HG03520 (cell line): ENCODE data around the gene ZMYND12.

Experiments used
- ATAC-seq: cut with Tn5 transposase; IDR thresholded peaks from one replicate; pipeline ENCODE4 v1.9.1; 2021; ENCODE audit warnings: mild to moderate bottlenecking, moderate library complexity; ENCODE audit not compliant: unreplicated experiment

Gene ZMYND12

DNA sequence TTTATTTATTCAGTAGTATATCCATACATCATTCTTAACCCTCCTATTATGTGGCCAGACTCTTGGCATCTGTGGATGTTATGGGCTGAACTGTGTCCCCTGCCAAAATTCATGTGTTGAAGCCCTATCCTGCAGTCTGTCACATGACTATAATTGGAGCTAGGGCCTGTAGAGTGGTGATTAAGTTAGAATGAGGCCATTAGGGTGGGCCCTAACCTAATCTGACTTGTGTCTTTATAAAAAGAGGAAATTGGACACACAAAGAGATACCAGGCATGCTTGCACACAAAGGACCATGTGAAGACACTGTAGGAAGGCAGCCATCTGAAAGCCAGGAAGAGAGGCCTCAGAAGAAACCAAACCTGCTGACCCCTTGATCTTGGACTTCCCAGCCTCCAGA lies 6.6 kb downstream of the ZMYND12 start:
- ATAC-seq, result no peak

GRCh38 chr1:42442662-42443061 lies 13.2 kb downstream of the ZMYND12 start:
- ATAC-seq, result no peak

DNA sequence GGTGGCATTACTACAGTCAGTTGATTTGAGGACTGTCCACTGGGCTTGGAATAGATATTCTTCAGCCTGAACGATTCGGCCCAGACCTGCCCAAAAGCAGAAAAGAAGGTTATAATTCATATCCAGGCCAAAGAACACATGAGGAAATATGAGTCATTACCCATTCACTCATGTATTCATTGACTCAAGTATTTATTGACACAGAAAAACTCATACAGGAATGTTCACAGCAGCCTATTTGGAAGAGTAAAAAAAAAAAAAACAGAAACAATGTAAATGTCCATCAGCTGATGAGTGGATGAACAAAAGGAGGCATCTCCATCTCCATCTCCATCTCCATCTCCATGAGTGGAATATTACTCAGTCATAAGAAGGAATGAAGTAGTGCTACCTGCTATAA lies 15.9 kb downstream of the ZMYND12 start:
- ATAC-seq, result no peak

DNA sequence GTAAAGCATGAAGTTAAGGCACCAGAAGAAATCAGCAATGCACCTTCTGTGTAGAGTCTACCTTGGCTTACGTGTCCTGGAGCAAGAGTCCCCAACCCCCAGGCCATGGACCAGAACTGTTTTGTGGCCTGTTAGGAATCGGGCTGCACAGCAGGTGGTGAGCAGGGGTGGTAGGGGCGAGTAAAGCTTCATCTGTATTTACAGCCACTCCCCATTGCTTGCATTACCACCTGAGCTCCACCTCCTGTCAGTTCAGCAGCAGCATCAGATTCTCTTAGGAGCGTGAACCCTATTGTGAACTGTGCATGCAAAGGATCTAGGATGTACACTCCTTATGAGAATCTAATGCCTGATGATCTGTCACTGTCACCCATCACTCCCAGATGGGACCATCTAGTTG lies 21.5 kb downstream of the ZMYND12 start:
- ATAC-seq, result no peak

- ATAC-seq, result no peak
Observed at GRCh38 chr1:42433369-42433768, 22.5 kb downstream of the ZMYND12 start.

DNA sequence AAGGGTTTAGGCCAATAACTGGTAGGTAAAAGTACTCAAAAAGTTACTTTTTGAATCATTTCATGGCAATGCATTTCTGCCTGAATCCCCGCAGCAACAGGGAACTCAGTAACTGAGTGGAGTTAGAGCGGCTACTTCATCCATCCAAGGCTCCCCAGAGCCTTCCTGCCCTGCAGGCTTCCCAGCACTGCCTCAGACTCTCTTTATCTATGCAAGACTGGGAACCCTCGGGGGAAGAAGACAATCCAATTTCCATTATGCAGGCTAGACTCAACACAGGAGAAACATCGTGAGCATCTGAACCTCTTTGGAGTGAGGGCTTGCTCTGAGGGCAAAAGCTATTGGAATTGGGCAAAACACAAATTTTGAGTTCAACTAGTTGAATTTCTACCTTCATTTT lies 23.1 kb downstream of the ZMYND12 start:
- no peak for ATAC-seq

DNA sequence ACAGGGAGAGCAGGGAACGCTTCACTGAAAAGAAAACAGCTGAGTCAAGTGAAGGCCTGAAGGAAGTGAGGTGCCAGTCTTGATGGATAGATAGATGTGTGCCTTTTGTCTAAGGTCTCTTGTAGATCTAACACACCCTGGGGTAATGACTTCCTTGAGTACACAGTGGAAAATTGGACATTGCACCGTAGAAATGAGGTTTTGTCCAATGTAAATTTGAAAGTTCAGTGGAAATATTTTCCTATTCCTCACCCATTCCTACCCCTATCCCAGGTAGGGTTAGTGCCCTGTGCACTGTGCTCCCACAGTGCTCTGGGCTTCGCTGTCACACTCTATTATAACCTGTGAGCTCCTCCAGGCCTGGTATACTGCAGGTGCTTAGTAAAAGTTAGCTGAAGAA lies 24.3 kb downstream of the ZMYND12 start:
- no peak for ATAC-seq

- ATAC-seq, result no peak
Observed at GRCh38 chr1:42430286-42431135, 25.3 kb downstream of the ZMYND12 start.

- ATAC-seq, result no peak
Observed at GRCh38 chr1:42429603-42430002, 26.2 kb downstream of the ZMYND12 start.

- no peak for ATAC-seq
Observed at GRCh38 chr1:42427240-42427639, 28.6 kb downstream of the ZMYND12 start.

DNA sequence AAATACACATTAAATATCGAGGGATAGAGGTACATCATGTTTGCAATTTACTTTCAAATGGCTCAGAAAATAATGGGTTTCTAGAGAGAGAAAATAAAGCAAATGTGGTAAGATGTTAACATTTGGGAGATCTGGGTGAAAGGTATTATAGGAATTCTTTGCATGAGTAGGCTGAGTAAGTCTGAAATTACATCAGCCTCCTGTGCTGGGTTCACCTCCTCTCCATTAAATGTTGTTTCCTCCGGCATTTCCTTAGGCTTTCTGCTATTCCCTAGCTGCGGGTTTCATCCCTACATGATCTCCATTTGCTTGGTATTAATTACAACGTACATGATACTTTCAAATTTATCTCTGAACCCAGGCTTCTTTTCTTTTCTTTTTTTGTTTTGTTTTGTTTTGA lies 31.6 kb downstream of the ZMYND12 start:
- no peak for ATAC-seq

DNA sequence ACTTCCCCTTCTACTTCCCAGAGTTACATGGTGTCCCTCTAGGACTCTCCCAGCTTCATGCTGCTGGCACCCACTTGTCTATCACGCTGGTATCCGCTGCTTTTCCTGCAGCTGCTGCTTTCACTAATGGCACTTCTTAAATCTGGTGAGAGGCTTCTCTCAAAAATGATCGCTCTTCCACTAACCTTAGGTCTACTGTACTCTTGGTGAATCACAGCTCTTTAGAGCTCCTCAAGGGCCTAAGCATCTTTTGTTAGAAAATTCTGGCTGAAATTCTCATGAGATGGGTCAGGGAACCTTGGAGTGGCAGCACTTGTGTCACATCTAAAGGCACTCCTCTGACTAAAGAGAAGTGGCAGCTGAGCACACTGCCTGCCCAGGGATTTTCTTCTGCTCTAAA lies 32.1 kb downstream of the ZMYND12 start:
- ATAC-seq, result no peak

DNA sequence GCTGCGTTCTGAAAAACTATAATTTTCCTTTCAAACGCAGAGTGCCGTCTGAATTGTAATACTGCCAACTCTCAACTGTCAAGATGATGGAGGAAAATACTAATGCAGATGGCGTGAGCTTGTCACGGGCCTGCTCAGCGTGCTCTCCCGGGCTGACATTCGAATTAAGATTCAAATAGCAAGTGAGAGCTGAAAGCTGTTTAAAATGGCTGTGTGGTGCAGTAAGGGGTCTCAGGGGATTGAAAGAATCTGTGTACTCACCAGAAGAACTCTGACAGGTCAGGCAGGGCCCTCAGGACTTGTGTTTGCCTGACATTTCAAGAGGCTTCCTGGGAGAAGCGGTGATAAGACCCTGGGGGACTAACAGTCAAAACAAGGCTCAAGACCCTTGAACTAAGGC lies 33.1 kb downstream of the ZMYND12 start:
- ATAC-seq, result no peak

GRCh38 chr1:42420911-42421585 lies 34.8 kb downstream of the ZMYND12 start:
- ATAC-seq, result no peak

DNA sequence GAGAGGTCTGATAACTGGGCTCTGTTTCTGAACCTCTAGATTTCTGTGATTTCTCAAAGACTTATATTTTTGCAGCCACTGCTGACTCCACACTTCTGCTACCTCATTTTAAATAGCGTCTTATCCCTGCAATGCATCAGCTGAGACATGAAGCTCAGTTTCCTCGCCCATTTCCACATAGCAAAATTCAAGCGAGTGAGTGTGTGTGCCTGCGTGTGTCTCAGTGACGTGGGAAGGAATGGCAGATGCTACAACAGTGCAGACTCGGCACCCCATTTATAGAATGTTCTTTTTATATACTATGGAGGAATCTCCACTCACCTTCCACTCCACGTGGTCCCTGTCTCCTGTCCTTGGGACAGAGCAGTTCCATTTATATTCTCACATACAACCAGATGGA lies 35.7 kb downstream of the ZMYND12 start:
- ATAC-seq, result no peak

DNA sequence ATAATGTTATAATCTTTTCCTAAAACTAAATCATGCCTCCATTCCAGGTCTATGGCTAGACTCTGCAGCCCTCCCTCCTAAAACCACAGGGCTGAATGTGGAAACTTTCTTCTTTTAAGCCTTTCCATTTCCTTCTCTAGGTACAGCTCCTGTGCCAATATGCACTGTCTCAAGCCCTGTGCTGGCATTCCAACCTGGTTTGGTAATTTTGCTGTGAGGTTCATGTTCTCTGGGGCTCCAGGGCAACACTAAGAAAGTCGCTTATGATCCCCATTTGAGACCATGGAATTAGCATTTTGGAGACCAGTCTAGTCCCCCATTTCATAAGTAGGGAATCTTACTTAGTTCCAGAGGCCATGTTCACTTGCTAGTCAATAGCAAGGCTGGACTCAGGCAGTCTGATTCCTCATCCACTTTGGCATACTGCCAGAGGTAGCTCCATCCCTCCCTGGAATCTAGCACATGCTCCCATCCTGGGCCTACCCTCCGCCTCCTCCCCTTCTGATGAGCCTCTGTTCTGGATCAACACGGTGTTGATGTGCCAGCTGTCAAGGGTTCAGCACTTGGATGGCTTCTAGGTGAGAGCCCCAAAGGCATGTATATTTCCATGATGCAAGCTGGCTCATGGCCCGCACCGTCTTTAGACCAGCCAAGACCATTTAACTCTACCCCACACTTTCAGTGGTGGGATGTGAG lies 36.5 kb downstream of the ZMYND12 start:
- ATAC-seq, result no peak

DNA sequence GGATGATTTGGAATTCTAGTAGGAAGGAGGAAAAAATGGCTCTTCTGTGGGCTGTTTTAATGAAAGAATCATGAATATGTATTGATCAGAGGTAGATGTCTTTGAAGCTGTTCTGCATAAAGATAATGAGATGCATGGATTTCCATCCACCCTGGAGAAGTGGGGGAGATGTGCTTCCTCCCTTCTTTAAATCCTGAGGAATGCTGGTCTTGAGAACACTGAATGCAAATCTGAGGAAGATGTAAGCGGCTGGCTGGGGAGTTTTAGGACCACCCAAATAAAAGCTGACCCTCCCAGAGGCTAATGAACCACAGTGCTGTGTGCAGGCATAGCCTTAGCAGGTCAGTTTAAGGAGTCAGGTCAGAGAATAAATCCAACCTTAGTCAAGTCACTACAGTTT lies 37.3 kb downstream of the ZMYND12 start:
- no peak for ATAC-seq

GRCh38 chr1:42417166-42417565 lies 38.7 kb downstream of the ZMYND12 start:
- no peak for ATAC-seq

DNA sequence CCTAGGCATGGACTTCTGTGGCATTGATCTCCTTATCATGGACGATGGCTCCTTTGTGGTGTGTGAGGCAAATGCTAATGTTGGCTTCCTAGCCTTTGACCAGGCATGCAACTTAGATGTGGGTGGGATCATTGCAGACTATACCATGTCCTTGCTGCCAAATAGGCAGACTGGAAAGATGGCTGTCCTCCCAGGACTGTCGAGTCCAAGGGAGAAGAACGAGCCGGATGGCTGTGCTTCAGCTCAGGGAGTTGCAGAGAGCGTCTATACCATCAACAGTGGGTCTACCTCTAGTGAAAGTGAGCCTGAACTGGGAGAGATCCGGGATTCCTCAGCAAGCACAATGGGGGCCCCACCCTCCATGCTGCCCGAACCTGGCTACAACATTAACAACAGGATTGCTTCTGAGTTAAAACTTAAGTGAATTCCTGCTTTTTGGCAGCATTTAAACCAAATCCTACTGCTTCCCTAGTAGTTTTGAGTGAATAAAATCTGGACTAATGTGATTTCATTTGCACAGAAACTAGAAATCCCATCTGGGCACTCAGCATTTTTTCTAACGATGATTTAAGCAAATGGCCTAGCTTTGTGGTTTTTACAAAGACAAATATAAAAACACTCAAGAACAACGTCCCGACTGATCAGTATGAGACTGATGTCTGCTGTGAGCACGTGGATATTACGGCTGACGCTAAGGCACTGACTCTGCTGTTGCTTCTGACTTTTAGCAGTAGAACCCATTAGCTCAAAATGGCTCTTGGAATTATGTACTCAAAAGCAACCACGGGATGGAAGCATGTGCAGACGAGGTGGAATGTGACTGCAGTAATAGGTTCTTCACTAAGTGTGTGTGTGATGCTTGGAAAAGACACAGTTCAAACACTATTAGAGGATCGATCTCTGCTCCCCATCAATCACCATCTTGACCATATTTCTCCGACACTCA lies 41.0 kb downstream of the ZMYND12 start:
- no peak for ATAC-seq

DNA sequence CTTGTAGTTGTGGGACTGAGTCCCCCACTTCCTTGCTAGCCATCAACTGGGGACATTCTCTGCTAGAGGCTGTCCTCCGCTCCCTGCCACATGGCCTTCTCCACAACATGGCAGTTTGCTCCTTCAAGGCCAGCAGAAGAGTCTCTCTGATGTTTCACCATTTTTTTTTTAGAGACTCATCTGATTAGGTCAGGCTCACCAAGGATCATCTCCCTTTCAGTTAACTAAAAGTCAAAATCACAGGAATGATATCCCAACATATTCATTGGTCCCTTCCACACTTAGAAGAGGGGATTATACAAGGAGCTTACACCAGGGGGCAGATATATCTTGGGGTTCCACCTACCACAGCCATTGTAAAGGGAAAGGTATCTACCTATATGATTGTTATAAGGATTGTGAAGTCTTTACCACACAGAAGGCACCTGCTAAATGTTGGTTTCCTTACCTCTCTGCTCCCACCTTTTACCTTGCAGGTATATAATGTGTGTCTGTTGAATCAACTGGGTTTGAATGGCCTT lies 51.9 kb downstream of the ZMYND12 start:
- no peak for ATAC-seq
